Stimulated activated CD8-positive, alpha-beta memory T cell treated with anti-CD3 and anti-CD28 coated beads, Interleukin-12 subunit alpha, Interleukin-12 subunit beta, amount 100 ng/mL, for 24 hours (primary cell): ENCODE results near the gene SALL4.
"Not testable (repeated sequence)": the region's sequence is repeated elsewhere in the genome, so short reads cannot be mapped to it uniquely, and the experiment has no call there.

Experiments used
- DNase-seq: peaks from one replicate; pipeline ENCODE4 v3.0.0-alpha.2; 2020; ENCODE audit errors: extremely low read depth

Gene SALL4

GRCh38 chr20:51766994-51767866, 35.1 kb downstream of the SALL4 start:
- no peak for DNase-seq

DNA sequence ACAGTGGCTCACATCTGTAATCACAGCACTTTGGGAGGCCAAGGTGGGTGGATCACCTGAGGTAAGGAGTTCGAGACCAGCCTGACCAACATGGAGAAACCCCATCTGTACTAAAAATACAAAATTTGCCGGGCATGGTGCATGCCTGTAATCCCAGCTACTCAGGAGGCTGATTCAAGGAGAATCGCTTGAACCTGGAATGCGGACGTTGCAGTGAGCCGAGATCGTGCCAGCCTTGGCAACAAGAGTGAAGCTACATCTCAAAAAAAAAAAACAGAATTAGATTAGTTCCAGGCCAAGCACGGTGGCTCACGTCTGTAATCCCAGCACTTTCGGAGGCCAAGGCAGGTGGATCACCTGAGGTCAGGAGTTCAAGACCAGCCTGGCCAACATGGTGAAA, 36.9 kb downstream of the SALL4 start:
- DNase-seq: not testable (repeated sequence)

- DNase-seq: no peak
Measured at GRCh38 chr20:51763965-51764602, 38.2 kb downstream of the SALL4 start.

GRCh38 chr20:51760905-51761546, 41.3 kb downstream of the SALL4 start:
- DNase-seq: no peak

DNA sequence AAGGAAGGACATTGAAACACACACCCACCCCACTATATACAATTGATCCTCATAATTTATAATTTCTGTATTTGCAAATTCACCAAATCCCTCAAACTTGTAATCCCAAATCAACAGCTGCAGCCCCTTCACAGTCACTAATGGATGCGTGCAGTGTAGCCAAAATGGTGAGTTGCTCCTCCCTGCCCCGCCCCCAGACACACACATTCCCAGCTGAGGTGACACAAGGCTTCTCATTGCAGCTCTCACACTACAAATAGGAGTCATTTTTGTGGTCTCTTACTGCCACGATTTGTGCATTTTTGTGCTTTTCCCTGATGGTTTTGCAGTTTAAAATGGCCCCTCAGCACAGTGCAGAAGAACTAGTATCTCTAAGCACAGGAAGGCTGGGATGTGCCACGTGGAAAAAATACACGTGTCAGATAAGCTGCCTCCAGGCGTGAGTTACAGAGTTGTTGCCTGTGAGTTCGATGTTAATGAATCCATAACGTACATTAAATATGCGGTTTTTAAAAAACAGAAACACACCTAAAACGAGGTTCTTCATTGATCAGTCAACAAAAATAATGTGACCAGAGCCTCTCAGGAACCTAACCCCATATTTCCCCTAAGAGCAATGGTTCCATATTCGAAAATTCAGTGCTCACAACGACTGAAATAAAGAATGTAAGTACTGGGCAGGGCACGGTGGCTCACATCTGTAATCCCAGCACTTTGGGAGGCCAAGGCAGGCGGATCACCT, 42.4 kb downstream of the SALL4 start:
- no peak for DNase-seq

- no peak for DNase-seq
Measured at GRCh38 chr20:51758978-51759544, 43.3 kb downstream of the SALL4 start.

- DNase-seq: no peak
Measured at GRCh38 chr20:51757226-51757625, 45.1 kb downstream of the SALL4 start.

- DNase-seq: no peak
Measured at GRCh38 chr20:51756653-51757052, 45.7 kb downstream of the SALL4 start.

GRCh38 chr20:51753220-51753619, 49.1 kb downstream of the SALL4 start:
- not testable (repeated sequence) for DNase-seq

- DNase-seq: no peak
Measured at GRCh38 chr20:51752343-51752951, 49.9 kb downstream of the SALL4 start.

GRCh38 chr20:51750770-51751388, 51.4 kb downstream of the SALL4 start:
- no peak for DNase-seq

- no peak for DNase-seq
Measured at GRCh38 chr20:51750037-51750769, 52.1 kb downstream of the SALL4 start.

- DNase-seq: no peak
Measured at GRCh38 chr20:51749674-51750036, 52.7 kb downstream of the SALL4 start.

GRCh38 chr20:51747182-51747911, 55.0 kb downstream of the SALL4 start:
- no peak for DNase-seq

- DNase-seq: no peak
Measured at GRCh38 chr20:51745804-51746203, 56.5 kb downstream of the SALL4 start.

GRCh38 chr20:51740838-51741237, 61.5 kb downstream of the SALL4 start:
- no peak for DNase-seq

- DNase-seq: not testable (repeated sequence)
Measured at GRCh38 chr20:51740308-51740707, 62.0 kb downstream of the SALL4 start.

DNA sequence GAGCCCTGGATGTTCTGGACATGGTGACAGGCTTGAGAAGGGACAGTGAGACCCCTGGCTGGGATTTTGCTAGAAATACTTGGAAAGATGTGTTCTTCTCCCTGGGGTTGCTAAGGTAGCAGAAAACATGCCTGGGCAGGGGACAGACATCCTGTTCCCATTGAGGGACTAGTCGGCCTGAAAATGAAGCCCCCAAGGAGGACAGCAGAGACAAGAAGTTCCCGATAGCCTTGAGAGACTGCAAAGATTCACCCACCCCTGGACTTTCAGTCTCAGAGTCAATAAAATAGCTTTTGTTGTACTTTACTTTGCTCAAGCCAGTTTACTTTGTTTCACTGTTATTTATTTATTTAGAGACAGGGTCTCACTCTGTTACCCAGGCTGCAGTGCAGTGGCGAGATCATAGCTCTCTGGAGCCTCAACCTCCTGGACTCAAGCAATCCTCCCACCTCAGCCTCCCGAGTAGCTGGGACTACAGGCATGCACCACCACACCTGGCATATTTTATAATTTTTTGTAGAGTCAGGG, 62.5 kb downstream of the SALL4 start:
- DNase-seq: no peak

- no peak for DNase-seq
Measured at GRCh38 chr20:51738877-51739447, 63.4 kb downstream of the SALL4 start.
